Tibial nerve (tissue), 4 donors: Measurements from ENCODE around the gene TATDN3. TPM values are rescaled to one million over a fixed set of nuclear protein-coding genes. Genes with fewer than 3 reads are reported as not detected.

ENCODE experiments used
- DNase-seq, 2 donors: peaks; one replicate each; pipeline ENCODE4 v3.0.0-alpha.2; 2019; ENCODE audit warnings: low spot score in 2 of 2
- H3K27ac ChIP-seq, 4 donors: fragments of 200-600 bp; sonication (generic) in 3 of 4; one replicate each; pipeline ENCODE4 v1.5.1; 2017 to 2019; ENCODE audit warnings: mild to moderate bottlenecking in 1 of 4
- H3K27me3 ChIP-seq, 2 donors: fragments of 200-600 bp; sonication (generic) in 1 of 2; one replicate each; pipeline versions ENCODE4 v1.5.1 to v1.6.0; 2017 to 2019
- H3K36me3 ChIP-seq, 3 donors: fragments of 200-600 bp; sonication (generic); one replicate each; pipeline ENCODE4 v1.5.1; 2018 to 2019
- H3K4me1 ChIP-seq, 4 donors: fragments of 200-600 bp; sonication (generic) in 3 of 4; one replicate each; pipeline ENCODE4 v1.5.1; 2017 to 2019
- H3K4me3 ChIP-seq, 4 donors: fragments of 200-600 bp; sonication (generic) in 3 of 4; one replicate each; pipeline ENCODE4 v1.5.1; 2017 to 2019; ENCODE audit warnings: mild to moderate bottlenecking in 1 of 4, moderate library complexity in 1 of 4
- H3K9me3 ChIP-seq, 4 donors: fragments of 200-600 bp; sonication (generic) in 3 of 4; one replicate each; pipeline ENCODE4 v1.5.1; 2017 to 2019
- EP300 ChIP-seq, 2 donors: sonication (generic); formaldehyde crosslinking; IDR thresholded peaks; one replicate each; pipeline ENCODE4 v1.6.1; 2017; ENCODE audit warnings: antibody characterized with exemption in 2 of 2, mild to moderate bottlenecking in 1 of 2
- POLR2A ChIP-seq, 2 donors: fragments of 450-650 bp; IDR thresholded peaks; one replicate each; pipeline ENCODE4 v1.6.1; 2017; ENCODE audit warnings: antibody characterized with exemption in 2 of 2, mild to moderate bottlenecking in 2 of 2, moderate library complexity in 2 of 2
- WGBS, 2 donors: methylation state at CpG; one replicate each; pipeline ENCODE4 v1.1.5; 2018; 5-methylcytosine and 5-hydroxymethylcytosine counted together
- total RNA-seq, 4 donors: library from RNA; depleted of rRNA; stranded (reverse); fragments of >200 nt; gene quantifications; one replicate each; pipeline ENCODE4 v1.1.0, GENCODE V29; 2016
- TF ChIP-seq, protein P1 (sequence below), 5 experiments: fragments of 200-600 bp in 3 of 5; fragments of 450-650 bp in 2 of 5; sonication (generic) in 3 of 5; IDR thresholded peaks; one replicate each; pipeline ENCODE4 v1.5.1; 2016 to 2019; ENCODE audit warnings: antibody characterized with exemption in 5 of 5, mild to moderate bottlenecking in 3 of 5, moderate library complexity in 2 of 5

TATDN3 gene
- total RNA-seq, 4 donors from 2014 or later: 9.2 to 25.1 (median 13.0) TPM

DNA sequence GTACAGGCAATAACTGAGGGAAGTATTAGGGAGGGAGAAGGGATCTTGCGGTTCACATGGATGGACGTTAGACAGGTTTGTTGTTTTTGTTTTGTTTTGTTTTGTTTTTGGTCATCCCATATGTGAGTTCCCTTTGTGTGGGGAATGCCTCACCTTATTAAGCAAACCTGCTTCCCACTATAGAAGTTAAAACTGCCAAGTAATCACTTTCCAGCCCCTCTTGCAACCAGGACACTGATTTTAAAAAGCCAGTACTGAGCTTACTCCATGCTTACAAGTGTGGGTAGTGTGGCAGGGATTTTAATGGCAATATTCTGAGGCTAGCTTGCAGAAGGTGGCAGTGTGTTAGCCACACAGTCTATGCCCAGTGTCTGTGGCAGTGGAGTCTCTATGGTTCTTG, 29.3 kb downstream of the TATDN3 start:
- TF ChIP-seq EP300 (IDR thresholded peaks at IDR 0.05) (no peak), POLR2A (IDR thresholded peaks at IDR 0.05) (no peak)
- TF ChIP-seq, protein P1, sequence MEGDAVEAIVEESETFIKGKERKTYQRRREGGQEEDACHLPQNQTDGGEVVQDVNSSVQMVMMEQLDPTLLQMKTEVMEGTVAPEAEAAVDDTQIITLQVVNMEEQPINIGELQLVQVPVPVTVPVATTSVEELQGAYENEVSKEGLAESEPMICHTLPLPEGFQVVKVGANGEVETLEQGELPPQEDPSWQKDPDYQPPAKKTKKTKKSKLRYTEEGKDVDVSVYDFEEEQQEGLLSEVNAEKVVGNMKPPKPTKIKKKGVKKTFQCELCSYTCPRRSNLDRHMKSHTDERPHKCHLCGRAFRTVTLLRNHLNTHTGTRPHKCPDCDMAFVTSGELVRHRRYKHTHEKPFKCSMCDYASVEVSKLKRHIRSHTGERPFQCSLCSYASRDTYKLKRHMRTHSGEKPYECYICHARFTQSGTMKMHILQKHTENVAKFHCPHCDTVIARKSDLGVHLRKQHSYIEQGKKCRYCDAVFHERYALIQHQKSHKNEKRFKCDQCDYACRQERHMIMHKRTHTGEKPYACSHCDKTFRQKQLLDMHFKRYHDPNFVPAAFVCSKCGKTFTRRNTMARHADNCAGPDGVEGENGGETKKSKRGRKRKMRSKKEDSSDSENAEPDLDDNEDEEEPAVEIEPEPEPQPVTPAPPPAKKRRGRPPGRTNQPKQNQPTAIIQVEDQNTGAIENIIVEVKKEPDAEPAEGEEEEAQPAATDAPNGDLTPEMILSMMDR (IDR thresholded peaks at IDR 0.05): no peak
- peaks cover 0 to 5% (median 0%) of the 10 kb centered on the region in 3 donors for H3K36me3 ChIP-seq
- no peak overlapping the region for H3K27ac ChIP-seq
- H3K27me3 ChIP-seq: no peaks in the 10 kb centered on the region
- H3K4me1 ChIP-seq: peaks cover 0 to 4% (median 2%) of the 10 kb centered on the region in 4 donors
- no peak overlapping the region for H3K4me3 ChIP-seq
- no peak for DNase-seq
- H3K9me3 ChIP-seq: peaks cover 0 to 9% (median 0%) of the 10 kb centered on the region in 4 donors
- WGBS, 2 donors: 76 to 81% methylated on average over 2 of the region's 2 CpGs

DNA sequence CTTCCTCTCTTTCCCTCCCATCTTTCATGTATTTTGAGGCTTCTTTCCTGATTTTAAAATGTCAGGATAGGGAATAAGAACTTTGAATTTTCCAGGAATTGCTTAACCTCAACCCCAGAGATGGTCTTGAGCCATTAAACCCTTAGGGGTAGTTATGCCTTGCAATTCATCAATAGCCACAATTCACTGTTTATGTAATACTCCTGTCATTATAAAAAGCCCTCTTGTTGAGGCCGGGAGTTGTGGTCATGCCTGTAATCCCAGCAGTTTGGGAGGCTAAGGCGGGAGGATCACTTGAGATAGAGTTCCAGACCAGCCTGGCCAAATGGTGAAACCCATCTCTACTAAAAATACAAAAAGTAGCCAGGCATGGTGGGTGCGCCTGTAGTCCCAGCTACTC, 31.3 kb downstream of the TATDN3 start:
- H3K9me3 ChIP-seq: peaks cover 0 to 14% (median 0%) of the 10 kb centered on the region in 4 donors
- WGBS, 2 donors: 75 to 85% methylated on average over 3 of the region's 3 CpGs
- peaks cover 0 to 5% (median 0%) of the 10 kb centered on the region in 3 donors for H3K36me3 ChIP-seq
- H3K27ac ChIP-seq: no peak overlapping the region
- H3K4me3 ChIP-seq: no peak overlapping the region
- TF ChIP-seq EP300 (IDR thresholded peaks at IDR 0.05): no peak
- TF ChIP-seq POLR2A (IDR thresholded peaks at IDR 0.05): no peak
- TF ChIP-seq, protein P1 (IDR thresholded peaks at IDR 0.05): no peak
- no peaks in the 10 kb centered on the region for H3K27me3 ChIP-seq
- DNase-seq: no peak
- peaks cover 0 to 4% (median 2%) of the 10 kb centered on the region in 4 donors for H3K4me1 ChIP-seq

DNA sequence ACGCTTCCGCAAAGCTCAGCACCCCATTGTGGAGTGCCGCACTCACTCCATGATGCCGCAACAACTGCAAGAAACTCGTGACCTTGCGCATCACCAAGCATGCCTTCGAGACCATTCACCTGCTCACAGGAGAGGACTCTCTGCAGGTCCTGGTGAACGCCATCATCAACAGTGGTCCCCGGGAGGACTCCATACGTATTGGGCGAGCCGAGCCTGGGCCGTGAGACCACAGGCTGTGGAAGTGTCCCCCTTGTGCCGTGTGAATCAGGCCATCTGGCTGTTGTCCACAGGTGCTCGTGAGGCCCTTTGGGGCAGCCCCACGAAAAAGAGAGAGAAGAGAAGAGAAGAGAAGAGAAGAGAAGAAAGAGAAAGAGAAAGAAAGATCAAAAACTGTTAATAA, 32.5 kb downstream of the TATDN3 start:
- WGBS, 2 donors: 94 to 95% methylated on average over 16 of the region's 16 CpGs
- Histone ChIP-seq H3K27me3 (no peaks in the 10 kb centered on the region), H3K9me3 (peaks cover 0 to 14% (median 0%) of the 10 kb centered on the region in 4 donors), H3K27ac (no peak overlapping the region), H3K4me3 (no peak overlapping the region), H3K4me1 (peaks cover 0 to 4% (median 2%) of the 10 kb centered on the region in 4 donors), H3K36me3 (peaks cover 0 to 5% (median 0%) of the 10 kb centered on the region in 3 donors)
- DNase-seq: no peak
- TF ChIP-seq POLR2A (IDR thresholded peaks at IDR 0.05) (no peak), EP300 (IDR thresholded peaks at IDR 0.05) (no peak)
- TF ChIP-seq, protein P1 (IDR thresholded peaks at IDR 0.05): no peak

DNA sequence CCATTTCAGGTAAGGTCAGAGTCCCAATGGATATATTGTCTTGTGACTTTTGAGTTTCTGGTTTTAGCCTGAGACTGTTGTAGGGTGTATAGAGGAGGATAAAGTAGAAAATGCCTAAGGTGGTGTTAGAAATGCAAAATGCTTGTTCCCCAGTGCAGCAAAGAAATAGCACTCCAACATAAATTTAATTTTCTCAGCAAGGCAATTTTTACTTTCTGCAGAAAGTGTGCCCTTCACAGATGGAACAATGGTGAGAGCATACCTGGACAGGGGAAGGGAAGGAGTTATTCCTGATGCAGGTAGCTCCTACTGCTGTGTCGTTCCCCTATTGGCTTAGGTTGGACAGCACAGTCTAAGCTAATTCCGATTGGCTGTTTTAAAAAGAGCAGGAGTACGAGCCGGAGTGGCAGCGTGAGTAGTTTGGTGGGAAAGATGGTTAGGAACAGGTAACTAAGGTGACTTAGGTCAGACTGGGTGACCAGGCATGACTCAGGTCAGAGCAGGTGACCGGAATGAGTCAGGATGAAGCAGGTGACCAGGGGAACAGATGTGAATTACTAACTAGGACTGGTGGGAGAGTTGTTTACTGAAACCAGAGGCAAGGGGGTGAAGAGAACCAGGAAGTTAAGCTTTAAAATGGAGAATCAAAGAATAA, 34.2 kb downstream of the TATDN3 start:
- no peak for DNase-seq
- Histone ChIP-seq H3K4me1 (no peaks in the 10 kb centered on the region), H3K27ac (no peak overlapping the region), H3K9me3 (peaks cover 0 to 14% (median 0%) of the 10 kb centered on the region in 4 donors), H3K27me3 (no peaks in the 10 kb centered on the region), H3K4me3 (no peak overlapping the region), H3K36me3 (peaks cover 0 to 5% (median 0%) of the 10 kb centered on the region in 3 donors)
- WGBS, 2 donors: 93 to 94% methylated on average over 6 of the region's 6 CpGs
- TF ChIP-seq, protein P1 (IDR thresholded peaks at IDR 0.05): no peak
- TF ChIP-seq EP300 (IDR thresholded peaks at IDR 0.05) (no peak), POLR2A (IDR thresholded peaks at IDR 0.05) (no peak)

DNA sequence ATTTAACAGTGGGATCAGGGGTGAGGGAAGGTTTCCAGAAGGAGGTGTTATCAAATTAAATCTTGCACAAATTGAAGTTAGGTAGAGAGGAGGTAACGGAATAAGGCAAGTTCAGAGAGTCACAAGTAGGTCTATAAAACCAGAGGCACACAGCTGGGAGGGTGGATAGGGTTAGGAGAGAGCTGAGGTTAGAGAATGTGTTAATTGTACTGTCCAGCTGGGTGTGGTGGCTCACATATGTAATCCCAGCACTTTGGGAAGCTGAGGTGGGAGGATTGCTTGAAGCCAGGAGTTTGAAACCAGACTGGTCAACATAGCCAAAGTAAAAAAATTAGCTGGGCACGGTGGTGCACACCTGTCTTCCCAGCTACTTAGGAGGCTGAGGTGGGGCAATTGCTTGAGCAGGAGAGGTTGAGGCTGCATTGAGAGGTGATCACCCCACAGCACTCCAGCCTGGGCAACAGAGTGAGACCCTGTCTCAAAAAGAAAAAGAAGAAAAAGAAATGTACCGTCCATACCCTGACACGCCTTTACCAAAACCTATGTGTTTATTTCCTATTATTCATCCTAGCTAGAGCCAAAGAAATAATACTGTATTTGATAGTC, 35.6 kb downstream of the TATDN3 start:
- H3K27me3 ChIP-seq: no peaks in the 10 kb centered on the region
- TF ChIP-seq POLR2A (IDR thresholded peaks at IDR 0.05) (no peak), EP300 (IDR thresholded peaks at IDR 0.05) (no peak)
- TF ChIP-seq, protein P1 (IDR thresholded peaks at IDR 0.05): no peak
- DNase-seq: no peak
- H3K4me3 ChIP-seq: no peak overlapping the region
- no peaks in the 10 kb centered on the region for H3K4me1 ChIP-seq
- peaks cover 0 to 14% (median 0%) of the 10 kb centered on the region in 4 donors for H3K9me3 ChIP-seq
- no peak overlapping the region for H3K27ac ChIP-seq
- WGBS, 2 donors: 94 to 96% methylated on average over 4 of the region's 4 CpGs
- peaks cover 0 to 5% (median 0%) of the 10 kb centered on the region in 3 donors for H3K36me3 ChIP-seq
